Peyer's patch (tissue), 4 donors: Measurements from ENCODE around the gene DACH1. TPM values are rescaled to one million over a fixed set of nuclear protein-coding genes. Genes with fewer than 3 reads are reported as not detected.

Experiments used
- DNase-seq, 3 donors: peaks; one replicate each; pipeline ENCODE4 v3.0.0-alpha.2; 2017 to 2019
- H3K27ac ChIP-seq, 4 donors: fragments of 200-600 bp; sonication (generic); one replicate each; pipeline ENCODE4 v1.5.1; 2016 to 2019
- H3K27me3 ChIP-seq, 2 donors: fragments of 200-600 bp; sonication (generic); one replicate each; pipeline ENCODE4 v1.5.1; 2019
- H3K36me3 ChIP-seq, 3 donors: fragments of 200-600 bp; sonication (generic); one replicate each; pipeline ENCODE4 v1.5.1; 2016 to 2019
- H3K4me1 ChIP-seq, 4 donors: fragments of 200-600 bp; sonication (generic); one replicate each; pipeline ENCODE4 v1.5.1; 2016 to 2019
- H3K4me3 ChIP-seq, 4 donors: fragments of 200-600 bp; sonication (generic); 1 replicate in 3 of 4; 2 replicates in 1 of 4; pipeline ENCODE4 v1.5.1; 2016 to 2019; ENCODE audit warnings: mild to moderate bottlenecking in 1 of 4
- H3K9me3 ChIP-seq, 4 donors: fragments of 200-600 bp; sonication (generic); one replicate each; pipeline ENCODE4 v1.5.1; 2016 to 2019; ENCODE audit warnings: mild to moderate bottlenecking in 1 of 4
- CTCF ChIP-seq, 6 experiments: fragments of 450-650 bp in 4 of 6; fragments of 200-600 bp in 2 of 6; sonication (generic) in 1 of 6; IDR thresholded peaks; one replicate each; pipeline ENCODE4 v1.5.1; 2017 to 2019; ENCODE audit warnings: antibody characterized with exemption in 6 of 6, mild to moderate bottlenecking in 3 of 6, moderate library complexity in 1 of 6
- POLR2A ChIP-seq, 2 donors: fragments of 450-650 bp; IDR thresholded peaks; one replicate each; pipeline ENCODE4 v1.5.1; 2017; ENCODE audit warnings: antibody characterized with exemption in 2 of 2, mild to moderate bottlenecking in 2 of 2, moderate library complexity in 2 of 2
- total RNA-seq, 4 donors: library from RNA; depleted of rRNA; stranded (reverse); fragments of >200 nt; gene quantifications; one replicate each; pipeline ENCODE4 v1.1.0, GENCODE V29; 2016

The DACH1 gene
- total RNA-seq, 4 donors from 2014 or later, result 15.2 to 63.5 (median 24.4) TPM

- Histone ChIP-seq H3K9me3 (no peaks in the 10 kb centered on the region), H3K36me3 (no peaks in the 10 kb centered on the region), H3K27me3 (no peaks in the 10 kb centered on the region), H3K4me1 (no peaks in the 10 kb centered on the region), H3K4me3 (no peak overlapping the region), H3K27ac (no peak overlapping the region)
- no peak for DNase-seq
- TF ChIP-seq POLR2A (IDR thresholded peaks at IDR 0.05), result no peak
- TF ChIP-seq CTCF (IDR thresholded peaks at IDR 0.05), result no peak
Observed at GRCh38 chr13:71515744-71516038, 351.3 kb downstream of the DACH1 start.

GRCh38 chr13:71514900-71515743, 351.9 kb downstream of the DACH1 start:
- H3K9me3 ChIP-seq, result no peaks in the 10 kb centered on the region
- no peaks in the 10 kb centered on the region for H3K36me3 ChIP-seq
- no peaks in the 10 kb centered on the region for H3K27me3 ChIP-seq
- TF ChIP-seq POLR2A (IDR thresholded peaks at IDR 0.05), result no peak
- no peak for TF ChIP-seq CTCF (IDR thresholded peaks at IDR 0.05)
- no peaks in the 10 kb centered on the region for H3K4me1 ChIP-seq
- no peak overlapping the region for H3K27ac ChIP-seq
- no peak for DNase-seq
- no peak overlapping the region for H3K4me3 ChIP-seq

GRCh38 chr13:71513411-71514033, 353.5 kb downstream of the DACH1 start:
- Histone ChIP-seq H3K9me3 (no peaks in the 10 kb centered on the region), H3K36me3 (no peaks in the 10 kb centered on the region), H3K4me1 (no peaks in the 10 kb centered on the region), H3K27ac (no peak overlapping the region), H3K4me3 (no peak overlapping the region), H3K27me3 (no peaks in the 10 kb centered on the region)
- DNase-seq, result no peak
- TF ChIP-seq POLR2A (IDR thresholded peaks at IDR 0.05), result no peak
- TF ChIP-seq CTCF (IDR thresholded peaks at IDR 0.05), result no peak

GRCh38 chr13:71503781-71504180, 363.2 kb downstream of the DACH1 start:
- no peaks in the 10 kb centered on the region for H3K27me3 ChIP-seq
- DNase-seq, result no peak
- TF ChIP-seq POLR2A (IDR thresholded peaks at IDR 0.05) (no peak), CTCF (IDR thresholded peaks at IDR 0.05) (no peak)
- H3K4me1 ChIP-seq, result no peaks in the 10 kb centered on the region
- H3K36me3 ChIP-seq, result no peaks in the 10 kb centered on the region
- H3K9me3 ChIP-seq, result no peaks in the 10 kb centered on the region
- H3K4me3 ChIP-seq, result no peak overlapping the region
- no peak overlapping the region for H3K27ac ChIP-seq

GRCh38 chr13:71499944-71500514, 367.0 kb downstream of the DACH1 start:
- no peak for TF ChIP-seq CTCF (IDR thresholded peaks at IDR 0.05)
- no peak for TF ChIP-seq POLR2A (IDR thresholded peaks at IDR 0.05)
- DNase-seq, result no peak
- Histone ChIP-seq H3K36me3 (no peaks in the 10 kb centered on the region), H3K9me3 (no peaks in the 10 kb centered on the region), H3K27me3 (no peaks in the 10 kb centered on the region), H3K27ac (no peak overlapping the region), H3K4me1 (no peaks in the 10 kb centered on the region), H3K4me3 (no peak overlapping the region)
